Measurements from ENCODE around the gene KIF6. TPM values are rescaled to one million over a fixed set of nuclear protein-coding genes. Genes with fewer than 3 reads are reported as not detected.

KIF6 gene
- total RNA-seq, 4 donors from 2014 or later = 0.40 to 1.3 (median 0.80) TPM

DNA sequence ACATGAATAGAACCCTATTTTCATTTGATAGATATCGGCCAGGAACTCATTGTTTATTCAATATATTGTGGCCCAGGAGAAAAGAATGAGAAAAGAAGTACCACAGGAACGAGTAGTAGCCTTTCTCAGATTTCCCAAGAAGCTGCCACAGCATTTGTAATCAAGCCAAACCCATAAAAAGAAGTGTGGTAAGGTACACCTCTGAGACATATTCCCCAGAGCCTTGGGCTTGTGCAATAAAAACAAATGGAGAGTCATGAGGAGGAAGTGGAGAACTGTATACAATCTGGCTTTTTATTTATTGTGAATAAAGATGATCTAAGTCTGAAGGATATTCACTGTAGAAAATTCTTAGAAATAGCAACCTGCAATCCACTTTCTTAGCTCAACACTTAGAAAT, 36.7 kb downstream of the KIF6 start:
- Histone ChIP-seq H3K4me3 (replicated peaks in 1 of 3) (no peak overlapping the region), H3K27me3 (no peaks in the 10 kb centered on the region), H3K9me3 (no peaks in the 10 kb centered on the region), H3K4me1 (no peaks in the 10 kb centered on the region), H3K27ac (no peak overlapping the region), H3K36me3 (no peaks in the 10 kb centered on the region)
- no peak for DNase-seq
- 62 to 66% methylated on average over 2 of the region's 2 CpGs for WGBS, 2 donors
- TF ChIP-seq, protein P1, sequence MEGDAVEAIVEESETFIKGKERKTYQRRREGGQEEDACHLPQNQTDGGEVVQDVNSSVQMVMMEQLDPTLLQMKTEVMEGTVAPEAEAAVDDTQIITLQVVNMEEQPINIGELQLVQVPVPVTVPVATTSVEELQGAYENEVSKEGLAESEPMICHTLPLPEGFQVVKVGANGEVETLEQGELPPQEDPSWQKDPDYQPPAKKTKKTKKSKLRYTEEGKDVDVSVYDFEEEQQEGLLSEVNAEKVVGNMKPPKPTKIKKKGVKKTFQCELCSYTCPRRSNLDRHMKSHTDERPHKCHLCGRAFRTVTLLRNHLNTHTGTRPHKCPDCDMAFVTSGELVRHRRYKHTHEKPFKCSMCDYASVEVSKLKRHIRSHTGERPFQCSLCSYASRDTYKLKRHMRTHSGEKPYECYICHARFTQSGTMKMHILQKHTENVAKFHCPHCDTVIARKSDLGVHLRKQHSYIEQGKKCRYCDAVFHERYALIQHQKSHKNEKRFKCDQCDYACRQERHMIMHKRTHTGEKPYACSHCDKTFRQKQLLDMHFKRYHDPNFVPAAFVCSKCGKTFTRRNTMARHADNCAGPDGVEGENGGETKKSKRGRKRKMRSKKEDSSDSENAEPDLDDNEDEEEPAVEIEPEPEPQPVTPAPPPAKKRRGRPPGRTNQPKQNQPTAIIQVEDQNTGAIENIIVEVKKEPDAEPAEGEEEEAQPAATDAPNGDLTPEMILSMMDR (IDR thresholded peaks at IDR 0.05) = no peak
- TF ChIP-seq POLR2A (IDR thresholded peaks at IDR 0.05) = no peak
- intact Hi-C loops (cut with DNase I) = no loop called here

DNA sequence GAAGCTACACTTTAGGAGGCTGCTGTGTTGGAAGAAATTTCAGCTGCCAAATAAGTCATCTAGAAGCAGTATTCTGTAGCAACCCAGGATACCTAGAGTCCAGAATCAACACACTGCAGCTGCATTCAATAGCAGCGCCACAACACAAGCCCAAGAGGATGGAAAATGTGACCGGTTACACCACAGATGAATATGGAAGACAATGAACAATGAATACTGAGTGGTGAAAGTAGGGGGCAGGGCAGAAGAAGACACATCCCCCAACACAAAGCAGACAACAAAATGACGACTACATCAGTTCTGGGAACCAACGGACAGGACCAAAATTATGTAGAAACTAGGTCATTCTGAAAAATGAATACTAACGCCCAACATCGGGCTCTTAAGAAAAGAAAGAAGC, 38.2 kb downstream of the KIF6 start:
- intact Hi-C loops (cut with DNase I) = no loop called here
- no peaks in the 10 kb centered on the region for H3K36me3 ChIP-seq
- no peak overlapping the region for H3K27ac ChIP-seq
- no peak for DNase-seq
- TF ChIP-seq, protein P1 (IDR thresholded peaks at IDR 0.05) = no peak
- TF ChIP-seq POLR2A (IDR thresholded peaks at IDR 0.05) = no peak
- H3K4me1 ChIP-seq = no peaks in the 10 kb centered on the region
- H3K27me3 ChIP-seq = no peaks in the 10 kb centered on the region
- H3K4me3 ChIP-seq (replicated peaks in 1 of 3) = no peak overlapping the region
- 81 to 85% methylated on average over 6 of the region's 6 CpGs for WGBS, 2 donors
- H3K9me3 ChIP-seq = no peaks in the 10 kb centered on the region

DNA sequence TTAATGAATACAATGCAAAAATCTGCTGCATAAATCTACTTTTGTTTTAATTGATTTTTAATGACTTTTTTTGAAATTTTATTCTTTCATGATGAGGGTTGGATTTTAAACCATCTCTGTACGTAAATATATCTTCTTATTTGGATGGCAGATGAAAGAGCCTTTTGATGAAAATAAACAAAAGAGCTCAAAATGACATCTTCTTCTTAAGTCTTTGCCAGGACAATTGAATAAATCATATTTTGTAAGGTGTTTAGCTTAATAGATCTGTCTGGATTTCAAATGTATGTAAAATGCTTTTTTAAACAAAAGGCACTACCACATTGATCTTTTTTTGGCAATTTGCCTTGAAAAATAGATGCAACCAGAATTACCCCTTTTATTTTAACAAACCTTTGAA, 39.3 kb downstream of the KIF6 start:
- Histone ChIP-seq H3K27ac (no peak overlapping the region), H3K9me3 (no peaks in the 10 kb centered on the region), H3K4me3 (replicated peaks in 1 of 3) (no peak overlapping the region), H3K27me3 (no peaks in the 10 kb centered on the region), H3K4me1 (no peaks in the 10 kb centered on the region), H3K36me3 (no peaks in the 10 kb centered on the region)
- no peak for TF ChIP-seq POLR2A (IDR thresholded peaks at IDR 0.05)
- TF ChIP-seq, protein P1 (IDR thresholded peaks at IDR 0.05) = no peak
- intact Hi-C loops (cut with DNase I) = no loop called here
- WGBS, 2 donors = 87 to 95% methylated on average over 1 of the region's 1 CpG
- DNase-seq = no peak

DNA sequence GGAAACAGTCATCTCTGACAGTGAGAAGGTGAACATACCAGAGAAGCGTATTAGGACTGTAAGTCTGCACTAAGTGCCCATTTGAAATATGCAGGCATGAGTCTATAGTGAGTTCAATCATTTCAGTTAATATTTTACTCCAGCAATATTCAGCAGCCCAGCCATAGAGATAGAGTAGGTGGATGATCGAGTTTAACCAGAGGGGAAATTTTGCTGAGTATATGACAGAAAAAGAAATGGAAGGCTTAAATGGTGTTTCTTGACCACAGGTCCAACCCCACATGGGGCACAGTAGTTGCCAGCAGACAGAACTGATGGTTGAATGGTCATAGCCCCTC, 39.8 kb downstream of the KIF6 start:
- no peaks in the 10 kb centered on the region for H3K4me1 ChIP-seq
- WGBS, 2 donors = 90 to 91% methylated on average over 2 of the region's 2 CpGs

DNA sequence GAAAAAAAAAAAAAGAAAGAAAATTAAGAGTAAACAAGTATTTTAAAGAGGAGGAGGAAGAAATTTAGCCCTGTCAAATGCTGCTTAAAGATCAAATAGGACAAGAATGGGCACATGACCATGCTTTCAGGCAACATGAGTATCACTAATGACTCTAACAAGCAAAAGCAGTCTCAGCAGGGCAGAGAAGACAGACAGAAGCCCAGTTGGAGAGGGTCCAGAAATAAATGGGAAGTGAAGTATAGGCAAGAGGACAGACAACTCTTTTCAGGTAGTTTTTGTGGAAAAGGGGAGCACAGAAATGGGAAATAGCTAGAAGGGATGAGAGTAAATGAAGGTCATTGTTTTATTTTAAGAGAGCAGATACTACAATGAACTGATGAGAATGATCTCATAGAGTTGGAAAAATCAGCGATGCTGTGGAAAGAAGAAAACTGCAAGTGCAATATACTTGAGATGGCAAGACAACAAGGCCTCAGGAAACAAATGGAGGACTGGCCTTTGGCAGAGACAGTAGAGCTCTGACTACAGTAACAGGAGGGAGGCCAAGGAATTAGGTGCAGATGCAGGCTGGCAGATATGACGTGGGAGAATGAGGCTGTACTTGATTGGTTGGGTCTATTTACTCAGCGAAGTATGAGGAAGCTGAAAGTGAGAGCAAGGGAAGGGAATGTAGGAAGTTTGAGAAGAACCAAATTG, 40.3 kb downstream of the KIF6 start:
- H3K36me3 ChIP-seq = no peaks in the 10 kb centered on the region
- H3K4me1 ChIP-seq = no peaks in the 10 kb centered on the region
- H3K27me3 ChIP-seq = no peaks in the 10 kb centered on the region
- no peaks in the 10 kb centered on the region for H3K9me3 ChIP-seq
- intact Hi-C loops (cut with DNase I) = no loop called here
- no peak overlapping the region for H3K27ac ChIP-seq
- TF ChIP-seq, protein P1 (IDR thresholded peaks at IDR 0.05) = no peak
- DNase-seq = no peak
- no peak overlapping the region for H3K4me3 ChIP-seq (replicated peaks in 1 of 3)
- 79 to 83% methylated on average over 3 of the region's 3 CpGs for WGBS, 2 donors

More for the DNA sequence above, 39.8 kb downstream of the KIF6 start:
- Histone ChIP-seq H3K9me3 (no peaks in the 10 kb centered on the region), H3K36me3 (no peaks in the 10 kb centered on the region), H3K4me3 (replicated peaks in 1 of 3) (no peak overlapping the region), H3K27me3 (no peaks in the 10 kb centered on the region), H3K27ac (no peak overlapping the region)
- no peak for DNase-seq
- intact Hi-C loops (cut with DNase I) = no loop called here
- TF ChIP-seq POLR2A (IDR thresholded peaks at IDR 0.05) = no peak
- TF ChIP-seq, protein P1 (IDR thresholded peaks at IDR 0.05) = no peak
